ENCODE data around the gene PRPF40A. TPM values are rescaled to one million over a fixed set of nuclear protein-coding genes. Genes with fewer than 3 reads are reported as not detected.
A peak's percentile ranks its signal among the peaks of the same experiment; 100 is the strongest.

PRPF40A gene
- total and polyA plus RNA-seq, 9 of the 15 experiments (the other 6 are each of a cell fraction or from before 2014, with no cell fraction given) = 168 to 304 (median 264) TPM

GRCh38 chr2:152620985-152621384 lies 96.3 kb downstream of the PRPF40A start (continued):
- TF ChIP-seq KAT7 (CRISPR knock-in tag; IDR thresholded peaks at IDR 0.05; ENCODE audit: borderline replicate concordance) (no peak), ZBTB2 (IDR thresholded peaks at IDR 0.05) (peak; percentile 39; the same call in 1 of the 2 replicates), HLTF (IDR thresholded peaks at IDR 0.05) (no peak), JUN (IDR thresholded peaks at IDR 0.05; ENCODE audit: borderline replicate concordance, low read depth, low read length) (no peak), JUN (CRISPR knock-in tag; IDR thresholded peaks at IDR 0.05; ENCODE audit: borderline replicate concordance) (no peak), NFIC (IDR thresholded peaks at IDR 0.05) (peak; percentile 58), ZSCAN32 (CRISPR knock-in tag; IDR thresholded peaks at IDR 0.05) (no peak), EP300 (IDR thresholded peaks at IDR 0.05; ENCODE audit: low read length) (peak; percentile 66), BRCA1 (IDR thresholded peaks at IDR 0.05) (no peak), BRCA1 (CRISPR knock-in tag; IDR thresholded peaks at IDR 0.05) (no peak), ZSCAN29 (IDR thresholded peaks at IDR 0.05) (no peak), ZBTB5 (IDR thresholded peaks at IDR 0.05) (no peak), NFRKB (IDR thresholded peaks at IDR 0.05; ENCODE audit: low read depth) (no peak), PHF20 (IDR thresholded peaks at IDR 0.05; ENCODE audit: partially characterized antibody) (no peak), ZNF133 (CRISPR knock-in tag; IDR thresholded peaks at IDR 0.05) (no peak), CAMTA2 (CRISPR knock-in tag; conservative IDR thresholded peaks at IDR 0.05) (no peak), CXXC5 (CRISPR knock-in tag; IDR thresholded peaks at IDR 0.05) (peak; percentile 40), TRIM24 (IDR thresholded peaks at IDR 0.05) (peak; percentile 74 to 80), TCF3 (CRISPR knock-in tag; IDR thresholded peaks at IDR 0.05) (peak; percentile 92), EWSR1 (IDR thresholded peaks at IDR 0.05; ENCODE audit: borderline replicate concordance, low read depth, partially characterized antibody) (no peak), STAT5A (IDR thresholded peaks at IDR 0.05; ENCODE audit: borderline replicate concordance, low read length) (peak; percentile 52), BRF2 (IDR thresholded peaks at IDR 0.05; ENCODE audit: borderline replicate concordance, insufficient read depth, insufficient read length) (no peak), PATZ1 (CRISPR knock-in tag; IDR thresholded peaks at IDR 0.05; ENCODE audit: borderline replicate concordance) (no peak)
